ENCODE results near the gene CBFA2T3. TPM values are rescaled to one million over a fixed set of nuclear protein-coding genes. Genes with fewer than 3 reads are reported as not detected.

Gene CBFA2T3
- total and polyA plus RNA-seq, 2 of the 13 experiments (the other 11 are each of a cell fraction or from before 2014, with no cell fraction given): 0.05 TPM; not detected in 1

GRCh38 chr16:88960516-88960915 is 16.5 kb downstream of the CBFA2T3 start:
- intact Hi-C loops (cut with micrococcal nuclease; ENCODE audit: unreplicated experiment) (no loop called here), in situ Hi-C loops (cut with HindIII; ENCODE audit: extremely low pct_ligation_motif_present, low pct_unique_long_range_greater_than_20kb) (no loop called here)
- WGBS (ENCODE audit: low lambda C conversion rate): 10% methylated on average over 3 of the region's 3 CpGs
- DNase-seq (ENCODE audit: low spot score) (no peak), FAIRE-seq (no peak), ATAC-seq (no peak)
- H3K4me2 ChIP-seq (ENCODE audit: low read depth, low read length): no peak overlapping the region
- H3K36me3 ChIP-seq (replicated peaks in 1 of 2; ENCODE audit: control insufficient read depth in 1 of 2, insufficient read depth in 2 of 2, low read length in 2 of 2): no peaks in the 10 kb centered on the region
- no peak for TF ChIP-seq KMT2B (CRISPR knock-in tag; IDR thresholded peaks at IDR 0.05)
- H3K4me1 ChIP-seq (ENCODE audit: insufficient read depth, low read length): no peaks in the 10 kb centered on the region
- no TSS peak for BruUV-seq (replicated peaks)
- no peak overlapping the region for H3K9ac ChIP-seq (ENCODE audit: insufficient read depth, low read depth, low read length)
- H3K27me3 ChIP-seq (ENCODE audit: control insufficient read depth in 1 of 2, insufficient read depth in 2 of 2, low read length in 2 of 2): peaks cover 37 to 84% of the 10 kb centered on the region in 2 experiments
- POLR2A ChIA-PET: no interaction called here
- H3K9me3 ChIP-seq (ENCODE audit: low read length): no peaks in the 10 kb centered on the region
- no peaks in the 10 kb centered on the region for H3K79me2 ChIP-seq (ENCODE audit: insufficient read depth, low read length)
- H4K20me1 ChIP-seq (ENCODE audit: insufficient read depth, low read length): no peaks in the 10 kb centered on the region
- CTCF ChIA-PET (ENCODE audit: low intra/inter-chr PET ratio, low total read pairs): no interaction called here
- no peak overlapping the region for H3K27ac ChIP-seq (ENCODE audit: extremely low read length, insufficient read depth, low read length)
- no peak overlapping the region for H2AFZ ChIP-seq (ENCODE audit: low read length)
- no peak overlapping the region for H3K4me3 ChIP-seq (replicated peaks in 1 of 3; ENCODE audit: insufficient read depth in 1 of 3, low read depth in 2 of 3, low read length in 3 of 3)

DNA sequence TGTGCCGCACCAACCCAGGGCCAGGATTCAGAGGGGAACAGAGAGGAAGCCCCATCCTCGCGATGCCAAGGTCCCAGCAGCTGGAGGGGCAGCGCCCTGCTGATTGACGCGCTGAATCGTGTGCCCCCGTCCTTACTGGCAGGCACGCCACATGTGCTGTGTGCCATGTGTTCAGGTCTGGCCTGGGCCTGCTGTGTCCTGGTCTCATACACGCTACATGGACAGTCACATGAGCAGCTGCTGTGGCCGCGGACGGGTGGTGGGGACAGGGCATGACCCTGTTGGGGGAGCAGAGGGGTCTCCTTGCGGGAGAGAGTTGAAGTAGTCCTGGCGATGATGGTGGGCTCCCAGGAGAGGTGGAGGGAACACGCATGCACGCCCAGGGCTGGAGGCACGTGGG is 18.0 kb downstream of the CBFA2T3 start:
- no peak overlapping the region for H3K9ac ChIP-seq (ENCODE audit: insufficient read depth, low read depth, low read length)
- H3K27ac ChIP-seq (ENCODE audit: extremely low read length, insufficient read depth, low read length): no peak overlapping the region
- TF ChIP-seq HINFP (CRISPR knock-in tag; IDR thresholded peaks at IDR 0.05; ENCODE audit: low read depth) (no peak), ZNF460 (CRISPR knock-in tag; IDR thresholded peaks at IDR 0.05; ENCODE audit: borderline replicate concordance) (no peak), MNT (IDR thresholded peaks at IDR 0.05) (peak; percentile 75), ZNF468 (CRISPR knock-in tag; IDR thresholded peaks at IDR 0.05) (no peak), EED (CRISPR knock-in tag; IDR thresholded peaks at IDR 0.05) (0 out of 2 replicates have a peak, but pooled peaks have one; percentile 30), SKI (IDR thresholded peaks at IDR 0.05; ENCODE audit: partially characterized antibody) (no peak), CBX5 (CRISPR knock-in tag; IDR thresholded peaks at IDR 0.05; ENCODE audit: borderline replicate concordance) (no peak), KDM1A (CRISPR knock-in tag; IDR thresholded peaks at IDR 0.05) (no peak), RFX5 (IDR thresholded peaks at IDR 0.05; ENCODE audit: low read depth, low read length) (no peak)
- TF ChIP-seq, protein P1, sequence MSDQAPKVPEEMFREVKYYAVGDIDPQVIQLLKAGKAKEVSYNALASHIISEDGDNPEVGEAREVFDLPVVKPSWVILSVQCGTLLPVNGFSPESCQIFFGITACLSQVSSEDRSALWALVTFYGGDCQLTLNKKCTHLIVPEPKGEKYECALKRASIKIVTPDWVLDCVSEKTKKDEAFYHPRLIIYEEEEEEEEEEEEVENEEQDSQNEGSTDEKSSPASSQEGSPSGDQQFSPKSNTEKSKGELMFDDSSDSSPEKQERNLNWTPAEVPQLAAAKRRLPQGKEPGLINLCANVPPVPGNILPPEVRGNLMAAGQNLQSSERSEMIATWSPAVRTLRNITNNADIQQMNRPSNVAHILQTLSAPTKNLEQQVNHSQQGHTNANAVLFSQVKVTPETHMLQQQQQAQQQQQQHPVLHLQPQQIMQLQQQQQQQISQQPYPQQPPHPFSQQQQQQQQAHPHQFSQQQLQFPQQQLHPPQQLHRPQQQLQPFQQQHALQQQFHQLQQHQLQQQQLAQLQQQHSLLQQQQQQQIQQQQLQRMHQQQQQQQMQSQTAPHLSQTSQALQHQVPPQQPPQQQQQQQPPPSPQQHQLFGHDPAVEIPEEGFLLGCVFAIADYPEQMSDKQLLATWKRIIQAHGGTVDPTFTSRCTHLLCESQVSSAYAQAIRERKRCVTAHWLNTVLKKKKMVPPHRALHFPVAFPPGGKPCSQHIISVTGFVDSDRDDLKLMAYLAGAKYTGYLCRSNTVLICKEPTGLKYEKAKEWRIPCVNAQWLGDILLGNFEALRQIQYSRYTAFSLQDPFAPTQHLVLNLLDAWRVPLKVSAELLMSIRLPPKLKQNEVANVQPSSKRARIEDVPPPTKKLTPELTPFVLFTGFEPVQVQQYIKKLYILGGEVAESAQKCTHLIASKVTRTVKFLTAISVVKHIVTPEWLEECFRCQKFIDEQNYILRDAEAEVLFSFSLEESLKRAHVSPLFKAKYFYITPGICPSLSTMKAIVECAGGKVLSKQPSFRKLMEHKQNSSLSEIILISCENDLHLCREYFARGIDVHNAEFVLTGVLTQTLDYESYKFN (CRISPR knock-in tag; conservative IDR thresholded peaks at IDR 0.05): no peak
- H4K20me1 ChIP-seq (ENCODE audit: insufficient read depth, low read length): no peaks in the 10 kb centered on the region
- FAIRE-seq: no peak
- H3K4me2 ChIP-seq (ENCODE audit: low read depth, low read length): no peak overlapping the region
- DNase-seq (ENCODE audit: low spot score): no peak
- intact Hi-C loops (cut with micrococcal nuclease; ENCODE audit: unreplicated experiment) (no loop called here), in situ Hi-C loops (cut with HindIII; ENCODE audit: extremely low pct_ligation_motif_present, low pct_unique_long_range_greater_than_20kb) (no loop called here)
- H3K79me2 ChIP-seq (ENCODE audit: insufficient read depth, low read length): no peaks in the 10 kb centered on the region
- H3K9me3 ChIP-seq (ENCODE audit: low read length): no peaks in the 10 kb centered on the region
- ChIA-PET CTCF (ENCODE audit: low intra/inter-chr PET ratio, low total read pairs) (no interaction called here), POLR2A (no interaction called here)
- no peaks in the 10 kb centered on the region for H3K4me1 ChIP-seq (ENCODE audit: insufficient read depth, low read length)
- H3K36me3 ChIP-seq (replicated peaks in 1 of 2; ENCODE audit: control insufficient read depth in 1 of 2, insufficient read depth in 2 of 2, low read length in 2 of 2): no peaks in the 10 kb centered on the region
- no peak overlapping the region for H3K4me3 ChIP-seq (replicated peaks in 1 of 3; ENCODE audit: insufficient read depth in 1 of 3, low read depth in 2 of 3, low read length in 3 of 3)
- no peak; the same call in 2 of the 3 replicates for ATAC-seq
- peaks cover 36 to 73% of the 10 kb centered on the region in 2 experiments for H3K27me3 ChIP-seq (ENCODE audit: control insufficient read depth in 1 of 2, insufficient read depth in 2 of 2, low read length in 2 of 2)
- WGBS (ENCODE audit: low lambda C conversion rate): 37% methylated on average over 17 of the region's 18 CpGs
- BruUV-seq (replicated peaks): no TSS peak
- H2AFZ ChIP-seq (ENCODE audit: low read length): no peak overlapping the region

All from HepG2 (cell line).